Activated CD4-positive, alpha-beta T cell treated with anti-CD3 and anti-CD28 coated beads, Interleukin-2, Interleukin-6, amounts not matched to agents 100 ng/mL and 50 ng/mL, durations not matched to agents 16 hours and 8 hours (primary cell): ENCODE results near the gene RELL1.

Source experiments
- DNase-seq: peaks from one replicate; pipeline ENCODE4 v3.0.0-alpha.2; 2020

RELL1 gene

GRCh38 chr4:37686373-37687193 lies at the start of gene RELL1:
TSS of gene RELL1 (minus strand) at chr4:37686376. CDS start at chr4:37686287, 89 bp downstream.
- DNase-seq, result peak; percentile 100

- no peak for DNase-seq
These were observed 49.4 kb upstream of the RELL1 start for GRCh38 chr4:37735578-37735977.

- no peak for DNase-seq
These were observed 48.8 kb upstream of the RELL1 start for GRCh38 chr4:37734989-37735388.

- no peak for DNase-seq
These were observed 47.2 kb upstream of the RELL1 start for GRCh38 chr4:37733240-37733867.

- DNase-seq, result peak; percentile 31
These were observed 46.5 kb upstream of the RELL1 start for GRCh38 chr4:37732526-37733186.

GRCh38 chr4:37729649-37730004 lies 43.5 kb upstream of the RELL1 start:
- no peak for DNase-seq

DNA sequence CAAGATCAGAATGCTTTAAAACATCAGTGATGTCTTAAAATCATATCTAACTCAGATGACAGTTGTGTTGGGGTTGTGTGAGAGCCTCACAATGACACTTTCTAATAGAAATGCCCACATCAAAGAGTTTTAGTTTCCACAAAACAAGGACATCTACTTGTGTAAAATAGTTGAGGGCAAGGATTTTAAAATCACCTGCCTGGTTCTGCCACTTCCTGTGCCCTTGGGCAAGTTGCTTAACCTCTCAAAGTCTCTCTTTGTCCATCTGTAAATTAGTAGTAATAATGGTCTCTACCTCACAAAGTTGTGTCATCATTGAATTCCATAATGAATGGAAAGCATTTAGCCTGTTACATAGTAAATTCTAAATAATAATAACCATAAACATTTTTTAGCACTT lies 41.9 kb upstream of the RELL1 start:
- no peak for DNase-seq

DNA sequence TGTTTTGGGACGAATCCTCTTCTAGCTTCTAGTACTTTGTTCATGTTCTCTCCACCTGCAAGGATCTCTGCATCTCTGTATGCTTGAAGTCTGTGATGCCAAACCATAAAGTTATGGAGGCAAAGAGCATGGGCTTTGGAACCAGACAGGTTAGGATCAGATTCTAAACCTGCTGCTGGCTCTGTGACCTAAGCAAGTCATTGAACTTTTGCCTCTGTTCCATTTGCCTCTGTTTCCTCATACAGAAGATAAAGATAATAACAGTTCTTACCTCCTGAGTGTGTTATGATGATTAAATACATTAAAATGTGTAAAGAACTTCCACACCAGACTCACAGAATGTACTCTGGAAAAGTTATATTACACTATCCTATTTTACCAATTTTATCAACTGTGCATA lies 41.5 kb upstream of the RELL1 start:
- DNase-seq, result no peak

GRCh38 chr4:37726666-37727065 lies 40.5 kb upstream of the RELL1 start:
- DNase-seq, result no peak

GRCh38 chr4:37725718-37726117 lies 39.5 kb upstream of the RELL1 start:
- DNase-seq, result peak; percentile 49

GRCh38 chr4:37723067-37723466 lies 36.9 kb upstream of the RELL1 start:
- peak; percentile 26 for DNase-seq

DNA sequence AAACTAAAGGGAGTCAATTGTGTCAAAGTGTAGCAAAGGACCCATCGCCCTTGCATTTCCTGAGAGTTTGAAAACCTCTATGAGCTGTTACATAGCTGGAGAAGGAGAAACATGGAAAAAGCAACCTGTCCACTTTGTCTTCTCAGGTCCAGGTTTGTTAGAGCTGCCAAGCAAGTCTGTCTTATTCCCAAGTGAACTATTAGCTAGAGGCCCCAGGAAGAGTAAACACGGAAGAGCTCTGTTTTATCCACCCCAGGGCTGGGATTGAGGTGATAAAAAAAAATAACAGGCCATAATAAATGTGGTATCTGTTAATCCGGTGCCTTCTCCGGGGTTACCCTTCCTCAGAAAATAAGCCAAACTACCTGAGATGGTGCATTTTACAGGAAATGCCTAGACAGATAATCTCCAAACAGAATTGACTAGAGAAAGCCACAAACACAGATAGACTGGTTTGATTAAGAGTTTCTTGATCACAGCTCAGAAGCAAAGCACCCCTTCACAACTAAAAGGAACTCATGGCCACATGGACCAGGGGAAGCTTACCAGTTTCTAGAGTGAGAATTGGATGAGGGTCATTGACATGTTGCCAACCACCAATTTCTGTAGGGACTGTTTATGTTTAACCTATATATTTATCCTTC lies 35.9 kb upstream of the RELL1 start:
- peak; percentile 72 for DNase-seq

DNA sequence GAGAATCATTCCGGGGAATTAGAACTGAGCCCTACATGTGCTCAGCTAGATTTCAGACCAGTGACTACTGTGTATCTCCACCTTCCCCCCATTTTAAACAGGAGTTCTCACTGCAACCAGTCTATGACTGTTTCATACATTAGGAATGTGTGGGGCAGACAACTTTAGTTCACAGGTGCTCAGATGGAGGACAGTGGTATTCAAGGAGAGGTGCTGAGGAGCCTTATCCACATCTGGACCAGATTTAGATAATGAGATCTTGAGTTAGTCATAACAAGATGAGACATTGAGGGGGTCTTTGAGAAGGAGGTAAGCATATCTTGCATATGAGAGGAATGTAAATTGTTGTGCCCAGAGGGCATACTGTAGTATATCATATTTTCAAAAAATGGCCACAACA lies 32.8 kb upstream of the RELL1 start:
- no peak for DNase-seq

DNA sequence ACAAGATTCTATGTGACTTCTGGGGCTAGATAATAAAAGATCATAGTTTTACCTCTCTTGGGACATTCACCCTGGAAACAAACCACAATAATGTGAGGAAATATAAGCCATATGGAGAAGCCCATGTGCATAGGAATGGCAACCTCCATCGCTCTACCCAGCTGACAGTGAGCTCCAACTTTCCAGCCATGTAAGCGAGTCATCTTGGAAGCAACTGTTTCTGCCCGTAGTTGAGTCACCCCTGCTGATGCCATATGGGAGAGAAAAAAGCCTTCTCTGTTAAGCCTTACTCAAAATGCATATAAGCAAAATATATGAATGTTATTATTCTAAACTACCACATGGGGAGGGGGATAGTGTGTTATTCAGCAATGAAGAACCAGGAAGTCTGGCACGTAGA lies 31.4 kb upstream of the RELL1 start:
- peak; percentile 59 for DNase-seq

DNA sequence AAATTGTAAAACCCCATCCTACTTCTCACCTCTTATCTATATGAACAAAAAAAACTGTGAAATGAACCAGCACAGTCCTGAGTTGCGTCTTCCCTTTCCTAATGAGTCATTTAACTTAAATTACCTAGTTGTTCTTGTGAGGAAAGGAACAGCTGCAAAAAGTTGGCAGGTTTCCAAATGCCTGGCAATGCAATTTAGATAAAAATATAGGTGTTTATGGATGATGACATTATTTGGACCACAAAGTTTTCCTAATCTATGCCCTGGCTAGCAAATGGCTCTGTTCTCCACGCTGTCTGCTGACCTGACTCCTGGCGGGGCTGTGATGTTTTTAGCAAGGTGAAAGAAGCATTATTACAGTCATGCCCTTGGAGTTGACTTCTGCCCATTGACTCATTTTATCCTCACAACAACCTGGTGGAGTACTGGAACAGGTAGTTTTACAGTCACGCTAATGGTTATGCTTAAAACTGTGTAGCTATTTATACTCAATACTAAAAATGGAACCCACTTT lies 29.8 kb upstream of the RELL1 start:
- DNase-seq, result peak; percentile 84

DNA sequence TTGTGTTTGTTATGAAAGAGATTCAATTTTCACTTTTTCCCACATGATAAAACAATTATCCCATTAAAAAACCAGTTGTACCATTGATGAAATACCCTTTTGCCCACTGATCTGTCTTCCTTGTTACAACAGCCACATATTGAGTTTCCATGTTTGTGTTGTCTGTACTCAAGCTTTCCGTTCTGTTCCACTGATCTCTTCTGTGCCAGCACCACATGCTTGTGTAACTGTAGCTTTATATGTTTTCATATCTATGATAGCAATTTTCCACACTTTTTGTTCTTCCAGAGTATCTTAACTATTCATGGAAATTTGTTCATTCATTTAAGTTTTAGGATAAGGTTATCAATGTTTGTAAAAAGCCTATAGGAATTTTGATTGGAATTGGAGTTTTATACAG lies 24.3 kb upstream of the RELL1 start:
- no peak for DNase-seq

DNA sequence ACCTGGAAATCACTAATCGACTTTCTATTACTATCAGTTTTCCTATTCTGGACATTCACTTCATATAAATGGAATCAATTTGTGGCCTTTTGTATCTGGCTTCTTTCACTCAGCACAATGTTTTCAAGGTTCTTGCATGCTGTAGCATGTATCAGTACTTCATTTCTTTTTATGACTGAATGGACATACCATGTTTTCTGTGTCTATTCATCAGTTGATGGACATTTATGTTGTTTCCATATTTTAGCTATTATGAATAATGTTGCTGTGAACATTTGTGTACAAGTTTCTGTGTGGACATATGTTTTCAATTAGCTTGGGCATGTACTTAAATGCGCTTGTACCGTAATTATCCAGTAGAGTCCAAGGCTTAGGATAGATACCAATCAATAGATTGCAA lies 19.9 kb upstream of the RELL1 start:
- no peak for DNase-seq

- no peak for DNase-seq
These were observed 19.4 kb upstream of the RELL1 start for GRCh38 chr4:37705571-37705970.

DNA sequence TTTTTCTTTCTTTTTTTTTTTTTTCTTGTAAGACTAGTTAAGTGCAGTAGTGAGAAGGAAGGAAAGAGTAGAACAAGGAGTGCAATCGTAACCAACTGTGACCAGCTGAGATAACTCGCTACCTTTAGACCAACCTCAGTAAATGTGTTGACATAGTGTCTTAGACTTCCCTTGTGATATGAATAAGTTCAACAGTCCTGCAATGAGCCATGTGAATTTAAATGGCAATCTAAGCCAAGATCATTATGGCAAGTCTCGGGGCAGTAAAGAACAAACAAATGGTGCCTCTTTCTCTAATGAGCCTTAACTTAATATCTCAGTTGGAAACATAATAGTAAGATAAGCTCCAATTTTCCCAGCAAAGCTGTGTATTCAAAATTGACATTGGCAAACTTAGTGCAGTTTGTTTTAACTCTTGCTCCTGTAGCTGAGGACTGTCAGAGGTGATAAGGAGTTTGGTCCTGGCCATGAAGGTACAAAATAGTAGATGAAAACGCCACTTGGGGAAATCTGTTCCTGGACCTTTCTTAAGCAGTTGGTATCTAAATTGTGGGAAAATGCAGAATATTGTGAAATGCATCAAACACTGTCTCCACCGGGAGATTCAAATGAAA lies 13.8 kb upstream of the RELL1 start:
- DNase-seq, result no peak

DNA sequence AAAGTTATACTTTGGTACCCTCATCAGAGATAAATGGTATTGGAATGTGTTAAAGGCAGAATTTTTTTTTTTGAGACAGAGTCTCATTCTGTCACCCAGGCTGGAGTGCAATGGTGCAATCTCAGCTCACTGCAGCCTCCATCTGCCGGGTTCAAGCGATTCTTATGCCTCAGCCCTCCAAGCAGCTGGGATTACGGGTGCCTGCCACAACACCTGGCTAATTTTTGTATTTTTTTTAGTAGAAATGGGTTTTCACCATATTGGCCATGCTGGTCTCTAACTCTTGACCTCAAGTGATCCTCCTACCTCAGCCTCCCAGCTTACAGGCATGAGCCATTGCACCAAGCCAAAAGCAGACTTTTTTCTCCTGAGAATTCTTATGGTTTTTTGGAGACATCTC lies 11.4 kb upstream of the RELL1 start:
- DNase-seq, result no peak

DNA sequence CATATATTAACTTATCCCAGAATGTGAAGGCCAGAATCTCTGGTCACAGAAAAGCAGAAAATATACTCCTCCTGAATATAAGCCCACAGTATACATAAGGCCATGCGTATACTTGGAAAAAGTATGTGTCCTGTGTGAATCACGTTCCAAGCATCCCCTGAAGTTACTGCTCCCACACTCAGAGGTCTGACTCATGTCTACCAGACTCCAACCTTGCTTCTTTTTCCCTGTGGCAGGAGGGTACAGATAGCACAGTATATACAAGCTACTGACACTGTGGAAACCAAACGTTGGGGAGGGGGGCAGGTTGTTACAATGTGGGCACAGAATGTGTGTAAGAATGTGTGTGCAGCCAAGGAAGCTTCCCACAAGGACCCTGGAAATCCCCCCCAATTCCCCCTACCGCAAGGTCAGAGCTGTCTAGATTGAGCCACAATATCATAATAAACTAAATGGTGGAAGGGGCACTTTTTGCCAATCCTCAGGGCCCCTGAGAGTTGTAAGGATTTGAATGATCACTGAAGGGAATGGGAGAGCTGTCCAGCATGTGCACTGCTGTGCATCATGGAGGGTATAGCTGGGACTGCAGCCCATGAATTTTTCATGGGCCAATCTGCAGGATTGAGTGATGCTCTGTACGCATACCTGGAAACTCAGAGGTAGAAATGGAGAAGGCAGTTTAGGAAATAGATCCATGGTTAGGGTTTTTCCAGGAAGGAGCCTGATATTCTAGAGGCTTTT lies 7.4 kb upstream of the RELL1 start:
- DNase-seq, result no peak

DNA sequence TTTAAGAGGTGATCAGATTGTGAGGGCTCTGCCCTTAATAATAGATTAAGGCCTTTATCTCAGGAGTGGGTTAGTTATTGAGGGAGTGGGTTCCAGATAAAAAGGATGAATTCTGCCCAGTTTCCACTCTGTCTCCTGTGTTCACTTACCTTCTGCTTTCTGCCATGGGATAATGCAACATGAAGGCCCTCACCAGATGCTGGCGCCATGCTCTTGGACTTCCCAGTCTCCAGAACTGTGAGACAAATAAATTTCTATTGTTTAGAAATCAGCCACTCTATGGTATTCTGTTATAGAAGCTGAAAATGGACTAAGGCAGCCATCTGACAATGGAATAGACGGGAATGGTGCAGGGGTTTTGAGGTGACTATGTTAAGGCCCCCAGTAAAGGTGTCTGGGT lies 6.9 kb upstream of the RELL1 start:
- no peak for DNase-seq
